Thoracic aorta (tissue), 2 donors: Measurements from ENCODE around the gene SYTL3. TPM values are rescaled to one million over a fixed set of nuclear protein-coding genes. Genes with fewer than 3 reads are reported as not detected.

Experiments used
- ATAC-seq: fragments of 150-250 bp; one replicate; pipeline ENCODE4 v1.8.0; 2017; ENCODE audit warnings: low read depth; ENCODE audit not compliant: insufficient number of reproducible peaks, low FRiP score
- DNase-seq: peaks from one replicate; pipeline ENCODE4 v3.0.0-alpha.2; 2020; ENCODE audit warnings: low spot score
- H3K27ac ChIP-seq, 2 donors: fragments of 200-600 bp; sonication (generic); 1 replicate in 1 of 2; 2 replicates in 1 of 2; pipeline ENCODE4 v1.5.1; 2016; ENCODE audit warnings: mild to moderate bottlenecking in 2 of 2, moderate library complexity in 2 of 2
- H3K27me3 ChIP-seq: fragments of 200-600 bp; sonication (generic); replicated peaks from 2 replicates; pipeline ENCODE4 v1.6.0; 2016; ENCODE audit warnings: mild to moderate bottlenecking; ENCODE audit not compliant: insufficient read depth
- H3K36me3 ChIP-seq: fragments of 200-600 bp; sonication (generic); one replicate; pipeline ENCODE4 v1.5.1; 2016
- H3K4me1 ChIP-seq, 2 donors: fragments of 200-600 bp; sonication (generic); 1 replicate in 1 of 2; 2 replicates in 1 of 2; pipeline versions ENCODE4 v1.5.1 to v1.6.0; 2016; ENCODE audit warnings: low read depth in 2 of 2, mild to moderate bottlenecking in 1 of 2; ENCODE audit not compliant: control insufficient read depth in 1 of 2
- H3K4me3 ChIP-seq: fragments of 200-600 bp; sonication (generic); 2 replicates; pipeline ENCODE4 v1.5.1; 2016; ENCODE audit warnings: mild to moderate bottlenecking
- H3K9me3 ChIP-seq: fragments of 200-600 bp; sonication (generic); 2 replicates; pipeline ENCODE4 v1.5.1; 2016
- total RNA-seq, 2 donors: library from RNA; depleted of rRNA; stranded (reverse); fragments of >200 nt; gene quantifications; one replicate each; pipeline versions ENCODE4 v1.1.0 to v1.2.3, GENCODE V29; 2016
- TF ChIP-seq, protein P1 (sequence below): fragments of 200-600 bp; sonication (generic); IDR thresholded peaks from one replicate; pipeline ENCODE4 v1.5.1; 2019; ENCODE audit warnings: antibody characterized with exemption

The SYTL3 gene
- total RNA-seq, 2 donors from 2014 or later, result 7.1 to 9.6 TPM

DNA sequence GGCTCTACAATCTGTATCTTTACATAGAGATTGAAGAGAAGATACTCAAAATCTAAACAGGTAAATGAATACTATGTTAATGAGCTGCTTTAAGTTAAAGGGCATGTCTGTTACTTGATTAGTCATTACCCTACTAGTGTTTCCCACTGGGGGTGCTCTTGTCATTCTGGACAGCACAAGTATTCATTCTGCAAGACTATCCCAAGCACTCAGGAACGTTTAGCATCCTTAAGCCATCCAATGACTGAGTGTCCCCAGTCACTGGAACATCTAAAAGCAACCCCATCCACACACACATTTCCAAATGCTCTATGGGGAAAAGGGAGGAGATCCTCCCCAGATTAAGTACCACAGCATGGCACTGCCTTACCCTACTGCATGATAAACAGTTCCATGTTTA is 143.6 kb downstream of the SYTL3 start:
- Histone ChIP-seq H3K9me3 (no peaks in the 10 kb centered on the region), H3K4me1 (peaks cover 5 to 11% of the 10 kb centered on the region in 2 donors), H3K27ac (no peak overlapping the region), H3K4me3 (no peak overlapping the region), H3K36me3 (no peaks in the 10 kb centered on the region), H3K27me3 (no peaks in the 10 kb centered on the region)
- ATAC-seq (no peak), DNase-seq (no peak)
- TF ChIP-seq, protein P1, sequence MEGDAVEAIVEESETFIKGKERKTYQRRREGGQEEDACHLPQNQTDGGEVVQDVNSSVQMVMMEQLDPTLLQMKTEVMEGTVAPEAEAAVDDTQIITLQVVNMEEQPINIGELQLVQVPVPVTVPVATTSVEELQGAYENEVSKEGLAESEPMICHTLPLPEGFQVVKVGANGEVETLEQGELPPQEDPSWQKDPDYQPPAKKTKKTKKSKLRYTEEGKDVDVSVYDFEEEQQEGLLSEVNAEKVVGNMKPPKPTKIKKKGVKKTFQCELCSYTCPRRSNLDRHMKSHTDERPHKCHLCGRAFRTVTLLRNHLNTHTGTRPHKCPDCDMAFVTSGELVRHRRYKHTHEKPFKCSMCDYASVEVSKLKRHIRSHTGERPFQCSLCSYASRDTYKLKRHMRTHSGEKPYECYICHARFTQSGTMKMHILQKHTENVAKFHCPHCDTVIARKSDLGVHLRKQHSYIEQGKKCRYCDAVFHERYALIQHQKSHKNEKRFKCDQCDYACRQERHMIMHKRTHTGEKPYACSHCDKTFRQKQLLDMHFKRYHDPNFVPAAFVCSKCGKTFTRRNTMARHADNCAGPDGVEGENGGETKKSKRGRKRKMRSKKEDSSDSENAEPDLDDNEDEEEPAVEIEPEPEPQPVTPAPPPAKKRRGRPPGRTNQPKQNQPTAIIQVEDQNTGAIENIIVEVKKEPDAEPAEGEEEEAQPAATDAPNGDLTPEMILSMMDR, result no peak

DNA sequence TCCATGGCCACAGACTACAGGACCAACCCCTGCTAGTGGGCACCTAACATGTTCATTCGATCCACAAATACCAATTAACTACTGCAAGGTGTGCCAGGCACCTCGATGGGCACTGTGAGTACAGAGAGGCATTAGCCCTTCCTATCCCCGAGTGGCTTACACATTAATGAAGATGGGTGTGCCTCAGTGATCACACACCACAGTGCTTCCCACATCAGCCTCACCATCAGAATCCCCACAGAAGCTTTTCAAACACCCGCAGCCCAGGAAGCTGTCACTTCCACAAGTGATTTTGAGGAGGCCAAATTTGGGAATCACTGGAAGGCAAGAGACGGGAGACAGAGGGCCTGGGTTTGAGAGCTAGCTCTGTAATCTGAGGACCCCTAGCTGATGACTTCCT is 145.7 kb downstream of the SYTL3 start:
- TF ChIP-seq, protein P1, result no peak
- ATAC-seq, result no peak
- Histone ChIP-seq H3K27ac (no peak overlapping the region), H3K4me1 (peaks cover 14 to 30% of the 10 kb centered on the region in 2 donors), H3K36me3 (no peaks in the 10 kb centered on the region), H3K27me3 (no peaks in the 10 kb centered on the region), H3K4me3 (no peak overlapping the region), H3K9me3 (no peaks in the 10 kb centered on the region)
- DNase-seq, result no peak

DNA sequence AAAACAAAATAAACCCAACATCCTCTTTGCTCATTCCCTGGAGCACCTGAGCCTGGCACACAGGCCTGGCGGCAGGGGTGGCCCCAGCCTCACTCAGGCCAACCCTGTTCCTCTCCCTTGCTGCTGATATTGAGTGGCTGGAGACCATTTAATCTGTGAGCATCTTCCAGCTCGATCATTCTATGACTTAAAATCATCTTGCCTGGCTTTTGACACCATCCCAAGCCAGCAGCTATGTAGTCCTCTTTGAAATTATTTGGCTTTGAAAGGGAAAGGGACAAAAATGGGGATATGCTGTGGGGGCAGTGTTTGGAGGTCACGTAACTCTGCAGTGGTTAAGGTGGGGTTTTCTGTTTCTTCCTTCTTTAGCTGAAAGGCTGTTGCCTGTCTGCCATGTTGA is 146.5 kb downstream of the SYTL3 start:
- no peak for ATAC-seq
- no peak overlapping the region for H3K27ac ChIP-seq
- no peaks in the 10 kb centered on the region for H3K27me3 ChIP-seq
- H3K36me3 ChIP-seq, result no peaks in the 10 kb centered on the region
- no peaks in the 10 kb centered on the region for H3K9me3 ChIP-seq
- no peak for DNase-seq
- no peak overlapping the region for H3K4me3 ChIP-seq
- H3K4me1 ChIP-seq, result peaks cover 14 to 30% of the 10 kb centered on the region in 2 donors
- TF ChIP-seq, protein P1, result no peak

DNA sequence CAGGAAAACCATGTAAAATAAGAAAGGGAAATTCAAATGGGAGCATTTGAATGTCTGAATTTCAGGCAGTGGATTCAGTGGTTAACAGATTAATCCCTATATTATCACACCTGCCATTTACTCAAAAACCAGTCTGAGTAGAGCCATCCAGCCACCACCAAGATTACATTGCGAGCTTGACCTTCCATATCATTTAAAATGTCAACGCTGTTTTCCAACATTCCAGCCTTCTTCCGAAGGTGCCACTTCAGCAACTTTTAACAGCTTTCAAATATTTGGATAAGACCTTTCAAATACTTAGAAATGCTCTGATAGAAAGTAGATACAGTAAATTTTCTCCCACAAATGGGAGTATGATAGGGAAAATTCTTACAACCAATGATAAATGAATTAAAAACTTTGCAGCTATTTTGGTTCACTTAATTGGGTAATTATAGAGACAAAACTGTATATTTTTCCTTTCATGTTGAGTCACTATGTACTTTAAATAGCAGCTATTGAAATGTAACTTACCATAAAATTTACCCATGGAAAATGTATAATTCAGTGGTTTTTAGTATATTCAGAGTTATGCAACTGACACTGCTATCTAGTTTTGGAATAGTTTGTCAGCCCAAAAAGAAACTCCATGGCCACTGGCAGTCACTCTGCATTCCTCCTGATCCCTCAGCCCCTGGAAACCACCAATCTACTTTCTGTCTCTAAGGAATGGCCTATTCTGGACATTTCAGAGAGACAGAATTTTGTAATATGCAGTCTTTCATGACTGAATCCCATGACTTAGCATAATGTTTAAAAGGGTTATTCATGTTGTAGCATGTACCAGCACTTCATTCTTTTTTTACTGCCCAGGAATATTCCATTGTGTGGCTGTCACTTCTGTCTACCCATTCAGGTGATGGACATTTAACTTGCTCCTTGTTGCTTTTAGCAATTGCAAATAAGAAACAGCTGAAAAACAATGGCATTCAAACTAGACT is 147.8 kb downstream of the SYTL3 start:
- peaks cover 14 to 30% of the 10 kb centered on the region in 2 donors for H3K4me1 ChIP-seq
- H3K27me3 ChIP-seq, result no peaks in the 10 kb centered on the region

DNA sequence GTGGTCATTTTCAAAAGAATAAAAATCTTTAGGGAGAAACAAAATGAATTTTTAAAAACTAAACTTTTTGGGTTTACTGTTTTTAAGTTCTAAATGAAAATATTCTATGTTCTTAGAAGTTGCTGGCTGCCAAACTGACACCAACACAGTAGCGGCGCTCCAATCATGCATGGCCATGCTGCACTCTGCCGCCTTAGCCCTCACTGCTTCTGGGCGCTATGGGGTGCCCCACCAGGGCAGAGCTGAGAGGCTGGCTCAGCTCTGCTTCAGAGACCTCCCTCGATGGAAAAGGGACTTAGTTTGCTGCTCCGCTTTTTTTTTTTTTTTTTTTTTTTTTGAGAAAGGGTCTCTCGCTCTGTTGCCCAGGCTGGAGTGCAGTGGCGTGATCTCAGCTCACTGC is 148.5 kb downstream of the SYTL3 start:
- no peaks in the 10 kb centered on the region for H3K27me3 ChIP-seq
- ATAC-seq (no peak), DNase-seq (no peak)
- H3K27ac ChIP-seq, result peak overlapping the region; percentile 26 to 42
- H3K9me3 ChIP-seq, result no peaks in the 10 kb centered on the region
- no peaks in the 10 kb centered on the region for H3K36me3 ChIP-seq
- no peak overlapping the region for H3K4me3 ChIP-seq
- TF ChIP-seq, protein P1, result no peak
- H3K4me1 ChIP-seq, result peaks cover 14 to 30% of the 10 kb centered on the region in 2 donors

More for the DNA sequence above, 147.8 kb downstream of the SYTL3 start:
- ATAC-seq (no peak), DNase-seq (no peak)
- Histone ChIP-seq H3K27ac (peak overlapping the region; percentile 26 to 42), H3K36me3 (no peaks in the 10 kb centered on the region), H3K9me3 (no peaks in the 10 kb centered on the region), H3K4me3 (no peak overlapping the region)
- TF ChIP-seq, protein P1, result no peak
